Amygdala (tissue), 56 donors: ENCODE data around the gene PRR3.

ENCODE experiments used
- DNase-seq, 56 donors: peaks; one replicate each; lab custom pipeline; 2025; lab: John Stamatoyannopoulos, UW

PRR3 gene

DNA sequence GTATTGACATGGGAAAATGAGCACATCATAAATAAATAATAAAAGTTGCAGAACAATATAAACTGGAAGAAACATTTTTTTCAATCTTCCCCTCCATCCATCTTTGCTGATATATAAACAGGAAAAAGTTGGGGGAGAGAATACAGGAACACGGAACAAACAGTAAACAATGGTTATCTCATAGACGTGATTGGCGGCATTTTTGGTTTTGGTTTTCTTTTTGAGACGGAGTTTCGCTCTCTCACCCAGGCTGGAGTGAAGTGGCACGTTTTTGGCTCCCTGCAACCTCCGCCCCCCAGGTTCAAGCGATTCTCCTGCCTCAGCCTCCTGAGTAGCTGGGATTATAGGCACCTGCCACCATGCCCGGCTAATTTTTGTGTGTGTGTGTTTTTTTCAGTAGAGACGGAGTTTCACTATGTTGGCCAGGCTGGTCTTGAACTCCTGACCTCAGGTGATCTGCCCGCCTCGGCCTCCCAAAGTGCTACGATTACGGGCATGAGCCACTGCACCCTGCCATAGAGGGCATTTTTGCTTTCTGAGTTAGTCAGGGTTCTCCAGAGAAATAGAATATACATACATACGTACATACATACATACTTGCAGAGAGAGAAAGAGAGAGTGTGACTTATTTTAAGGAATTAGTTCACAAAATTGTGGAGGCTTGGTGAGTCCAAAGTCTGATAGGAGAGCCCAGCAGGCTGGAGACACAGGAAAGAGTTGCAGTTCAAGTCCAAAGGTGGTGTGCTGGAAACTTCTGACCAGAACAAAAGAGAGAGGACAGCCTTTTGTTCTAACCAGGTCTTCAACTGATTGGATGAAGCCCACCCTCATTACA is 23.4 kb upstream of the PRR3 start:
- DNase-seq: no peak

DNA sequence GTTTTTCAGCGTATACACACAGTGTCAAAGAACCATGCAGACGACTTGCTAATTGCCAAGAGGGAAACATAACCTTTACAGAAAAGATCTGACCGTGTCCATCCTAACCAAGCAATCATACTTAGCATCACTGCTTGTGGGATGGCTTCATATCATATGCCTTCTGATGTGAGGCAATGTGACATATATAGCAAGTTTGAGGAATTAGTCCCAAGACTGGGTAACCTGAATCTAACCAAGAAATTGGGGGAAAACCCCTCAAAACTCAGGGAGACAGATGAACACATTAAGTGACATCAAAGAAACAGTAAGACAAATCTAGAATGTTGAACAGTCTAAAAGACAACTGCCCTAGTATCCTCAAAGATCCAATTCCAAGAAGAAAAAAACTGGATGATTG is 19.2 kb upstream of the PRR3 start:
- no peak for DNase-seq

DNA sequence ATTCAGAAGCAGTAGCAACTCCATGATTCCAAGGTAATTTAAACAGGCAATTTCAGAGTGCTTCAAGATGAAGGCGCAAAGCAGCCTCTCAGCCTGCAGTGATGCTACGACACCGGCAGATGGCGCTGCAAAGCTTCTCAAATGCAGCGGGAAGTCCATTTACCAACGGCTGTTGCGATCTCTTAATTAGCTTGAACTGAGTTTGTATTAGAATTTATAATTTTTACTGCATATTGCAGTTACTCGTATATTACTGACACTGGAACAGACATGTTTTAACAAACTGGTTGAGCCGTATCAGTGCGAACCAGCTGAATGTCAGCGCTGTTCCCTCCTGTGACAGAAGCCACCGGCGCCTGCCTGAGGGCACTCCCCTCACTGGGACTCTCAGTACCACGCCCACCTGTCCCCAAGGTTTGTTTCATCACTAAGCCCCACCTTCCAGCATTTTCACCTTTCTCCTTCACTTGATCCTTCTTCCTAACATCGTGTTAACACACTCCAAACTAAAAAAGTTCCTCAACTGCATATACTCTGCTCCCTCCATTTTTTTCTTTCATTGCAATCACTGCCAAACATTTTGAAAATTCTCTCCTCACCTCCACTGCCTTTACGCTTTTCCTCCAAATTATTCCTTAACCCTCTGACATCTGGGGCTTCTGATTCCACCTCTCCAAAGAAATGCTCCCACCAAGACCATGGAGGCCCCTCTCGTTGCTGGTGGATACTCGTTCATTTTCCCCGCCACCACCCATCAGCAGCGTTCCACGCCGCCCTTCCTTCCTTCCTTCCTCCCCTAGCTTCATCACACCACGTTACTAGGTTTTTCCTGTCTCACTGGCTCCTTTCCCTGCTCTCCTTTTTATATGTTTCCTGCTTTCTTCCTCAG is 15.3 kb upstream of the PRR3 start:
- DNase-seq: peak in 49 of 56 donors; percentile 9 to 84 (median 44)

DNA sequence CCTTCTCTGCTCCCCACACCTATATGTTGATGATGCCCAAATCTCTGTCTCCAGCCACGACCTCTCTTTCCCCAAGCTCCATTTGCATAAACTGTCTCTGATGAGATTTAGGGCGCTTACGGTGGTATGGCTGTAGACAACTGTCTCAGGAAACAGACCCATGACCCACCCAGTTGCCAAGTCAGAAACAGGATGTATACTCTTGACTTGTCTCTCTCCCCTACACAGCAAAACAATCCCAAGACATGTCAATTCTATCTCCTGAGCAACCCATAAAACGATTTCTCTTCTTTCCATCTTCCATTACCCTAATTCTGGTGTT is 14.7 kb upstream of the PRR3 start:
- DNase-seq: no peak

DNA sequence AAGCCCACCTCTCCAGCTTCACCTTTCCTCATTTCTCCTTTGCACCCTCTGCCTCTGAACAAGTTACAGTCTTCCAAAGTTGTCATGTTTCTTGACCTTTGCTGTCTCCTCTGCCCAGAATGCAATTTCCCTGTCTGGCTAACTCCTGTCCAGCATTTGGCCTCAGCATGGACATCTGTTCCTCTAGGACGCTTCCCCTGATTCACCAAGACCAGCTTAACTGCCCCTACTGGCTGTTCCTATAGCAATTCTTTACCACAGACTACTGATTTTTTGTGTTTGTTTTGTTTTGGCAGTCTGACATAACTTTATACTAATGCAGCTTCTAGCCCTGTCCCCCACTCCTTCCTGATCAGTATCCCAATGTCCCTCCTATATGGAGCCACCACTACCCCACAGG is 14.2 kb upstream of the PRR3 start:
- DNase-seq: no peak

DNA sequence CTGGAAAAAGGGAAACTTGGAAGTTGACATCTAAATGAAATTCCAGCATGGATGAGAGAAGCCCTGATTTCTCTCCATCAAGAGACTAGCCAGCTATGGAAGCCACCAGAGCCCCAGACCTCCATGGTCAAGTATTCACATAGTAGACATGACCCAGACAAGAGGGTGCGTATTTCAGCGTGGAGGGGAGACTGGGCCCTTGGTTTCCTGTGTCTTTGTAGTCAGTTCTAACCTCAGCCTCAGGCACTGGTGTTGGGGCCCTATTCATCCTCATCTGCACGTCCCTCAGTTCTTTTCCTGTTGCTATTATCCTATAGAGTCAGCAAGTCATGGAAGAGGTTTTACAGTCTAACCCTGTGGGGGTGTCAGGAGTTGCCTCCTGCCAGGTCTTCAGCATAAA is 13.3 kb upstream of the PRR3 start:
- no peak for DNase-seq

DNA sequence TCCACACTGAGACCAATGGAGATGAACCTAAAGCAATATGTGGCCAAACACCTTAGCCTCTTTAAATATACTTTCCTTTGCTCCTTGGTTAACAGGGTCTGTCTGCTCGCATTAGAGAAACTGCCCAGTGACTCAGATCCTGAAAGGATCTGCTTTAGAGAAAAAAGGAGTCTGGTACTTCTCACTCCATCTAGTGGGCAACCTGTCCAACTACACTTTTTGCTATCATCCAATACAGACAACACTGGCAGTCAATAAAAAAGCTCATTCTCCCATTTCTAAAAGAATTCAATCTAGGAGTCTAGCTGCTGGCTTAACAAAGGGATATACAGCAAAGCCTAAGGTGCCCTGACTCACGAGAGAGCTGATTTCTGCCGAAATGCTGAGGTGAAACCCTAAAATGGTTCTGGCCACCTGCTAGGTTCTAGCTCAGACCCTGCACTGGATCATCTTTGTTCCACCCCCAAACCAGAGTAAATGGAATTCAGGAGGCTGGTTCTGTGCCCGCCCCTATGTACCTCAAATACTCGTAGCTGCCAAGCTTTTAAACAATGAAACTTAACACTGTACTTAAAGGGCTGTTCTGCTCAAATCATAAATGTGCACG is 12.3 kb upstream of the PRR3 start:
- peak in 8 of 56 donors; percentile 4 to 40 (median 19) for DNase-seq

DNA sequence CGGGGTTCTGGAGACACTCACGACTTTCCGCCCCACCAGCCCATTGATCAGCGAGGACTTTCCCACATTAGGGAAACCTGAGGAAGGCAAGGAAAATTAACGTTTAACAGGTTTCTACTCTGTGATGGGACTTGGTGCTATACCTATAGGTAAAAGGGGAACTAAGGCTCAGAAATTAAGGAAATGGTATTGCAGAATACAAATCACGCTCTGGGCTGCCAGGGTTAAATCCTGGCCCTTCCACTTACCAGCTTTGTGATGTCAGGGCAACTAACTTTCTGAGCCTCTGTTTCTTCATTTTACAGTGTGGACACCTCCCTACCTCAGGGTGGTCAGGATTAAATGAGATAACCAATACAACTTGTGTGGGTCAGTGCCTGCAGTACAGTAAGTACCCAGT is 9.6 kb upstream of the PRR3 start:
- DNase-seq: no peak

DNA sequence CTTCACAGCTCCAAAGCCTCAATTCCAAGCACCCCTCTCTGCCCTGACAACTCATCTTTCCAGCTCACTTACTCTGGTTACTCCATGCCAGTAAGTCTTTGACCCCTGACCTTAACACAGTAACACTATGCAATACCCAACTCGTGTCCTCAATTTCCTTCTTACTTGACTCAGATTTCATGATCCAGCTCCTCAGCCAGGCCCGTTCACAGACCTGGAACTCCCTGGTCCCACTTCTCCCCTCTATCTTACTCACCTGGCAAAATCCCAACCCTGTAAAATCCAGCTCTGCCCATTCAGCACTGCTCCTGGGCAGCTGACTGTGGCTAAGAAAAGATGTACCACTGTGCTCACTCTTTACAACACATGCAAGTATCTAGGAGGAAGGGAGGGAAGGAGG is 8.7 kb upstream of the PRR3 start:
- no peak for DNase-seq

DNA sequence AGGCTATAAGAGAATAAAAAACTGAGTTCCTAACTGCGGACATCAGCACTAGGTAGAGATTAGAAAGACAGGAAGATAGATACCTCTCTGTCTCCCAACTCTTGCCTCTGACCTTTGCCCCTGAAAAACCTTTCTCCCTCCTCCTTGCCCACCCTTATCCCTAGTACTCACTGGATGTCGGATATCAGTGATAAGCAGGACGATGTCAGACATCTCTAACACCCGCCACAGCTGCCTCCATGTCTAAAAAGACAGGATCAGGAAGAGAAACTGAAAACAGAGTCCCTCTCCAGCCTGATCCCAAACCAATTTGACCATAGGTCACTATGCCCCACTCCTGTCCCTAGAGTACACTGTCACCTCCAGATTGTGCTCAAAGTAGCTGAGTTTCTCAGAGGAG is 2.7 kb upstream of the PRR3 start:
- DNase-seq: no peak

DNA sequence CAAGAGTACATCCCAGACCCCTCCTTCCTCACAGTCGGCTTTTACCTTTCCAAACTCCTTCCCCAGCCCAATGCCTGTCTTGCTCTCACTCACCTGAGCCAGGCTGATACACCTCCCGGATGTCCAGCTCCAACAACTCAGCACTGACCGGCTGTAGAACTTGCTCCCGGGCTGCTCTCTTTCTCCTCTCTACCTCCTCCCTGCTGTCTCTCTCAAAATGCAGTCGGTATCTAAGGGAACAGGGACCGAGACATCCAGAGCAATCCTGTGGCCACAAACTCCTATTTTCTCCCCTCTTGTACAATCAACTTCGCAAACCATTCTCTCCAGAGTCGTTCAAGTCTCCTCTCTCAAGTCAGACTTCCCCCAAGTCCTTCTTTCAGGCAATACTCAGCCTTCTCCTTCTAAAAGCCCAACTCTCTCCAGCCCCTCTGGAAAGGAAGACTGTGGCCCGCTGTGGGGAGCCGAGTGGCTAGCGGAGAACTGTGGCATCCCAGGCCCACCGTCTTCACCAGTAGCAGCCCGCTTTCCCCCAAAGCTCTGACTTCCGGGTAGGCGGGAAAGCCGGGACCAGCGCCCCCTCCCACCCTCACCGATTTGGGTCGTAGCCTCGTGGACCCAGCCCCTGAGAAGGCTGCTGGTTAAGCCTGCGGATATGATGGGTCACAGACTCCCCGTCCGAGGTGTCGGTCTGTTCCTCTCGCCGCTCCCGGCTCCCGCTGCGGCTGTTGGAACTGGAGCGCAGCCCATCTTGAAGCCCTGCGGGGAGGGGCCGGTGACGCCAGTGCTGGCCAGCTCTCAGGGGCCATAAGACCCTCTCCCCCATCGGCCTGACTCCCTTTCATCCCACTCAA is 1.9 kb upstream of the PRR3 start:
- DNase-seq: peak in 35 of 56 donors; percentile 3 to 78 (median 53)

DNA sequence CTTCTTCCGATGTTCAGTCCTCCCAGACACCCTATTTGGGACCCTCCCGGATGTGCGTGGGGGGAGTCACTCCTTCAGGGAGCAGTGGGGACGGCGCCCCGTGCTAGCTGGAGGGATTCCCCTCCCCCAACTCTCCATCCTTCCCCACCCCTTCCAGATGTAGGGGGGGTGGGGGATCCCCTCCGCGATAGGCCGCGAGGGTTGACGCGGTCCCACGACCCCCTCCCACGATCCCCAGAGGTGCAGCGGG is 1.4 kb upstream of the PRR3 start:
- DNase-seq: peak in 17 of 56 donors; percentile 3 to 86 (median 62)

DNA sequence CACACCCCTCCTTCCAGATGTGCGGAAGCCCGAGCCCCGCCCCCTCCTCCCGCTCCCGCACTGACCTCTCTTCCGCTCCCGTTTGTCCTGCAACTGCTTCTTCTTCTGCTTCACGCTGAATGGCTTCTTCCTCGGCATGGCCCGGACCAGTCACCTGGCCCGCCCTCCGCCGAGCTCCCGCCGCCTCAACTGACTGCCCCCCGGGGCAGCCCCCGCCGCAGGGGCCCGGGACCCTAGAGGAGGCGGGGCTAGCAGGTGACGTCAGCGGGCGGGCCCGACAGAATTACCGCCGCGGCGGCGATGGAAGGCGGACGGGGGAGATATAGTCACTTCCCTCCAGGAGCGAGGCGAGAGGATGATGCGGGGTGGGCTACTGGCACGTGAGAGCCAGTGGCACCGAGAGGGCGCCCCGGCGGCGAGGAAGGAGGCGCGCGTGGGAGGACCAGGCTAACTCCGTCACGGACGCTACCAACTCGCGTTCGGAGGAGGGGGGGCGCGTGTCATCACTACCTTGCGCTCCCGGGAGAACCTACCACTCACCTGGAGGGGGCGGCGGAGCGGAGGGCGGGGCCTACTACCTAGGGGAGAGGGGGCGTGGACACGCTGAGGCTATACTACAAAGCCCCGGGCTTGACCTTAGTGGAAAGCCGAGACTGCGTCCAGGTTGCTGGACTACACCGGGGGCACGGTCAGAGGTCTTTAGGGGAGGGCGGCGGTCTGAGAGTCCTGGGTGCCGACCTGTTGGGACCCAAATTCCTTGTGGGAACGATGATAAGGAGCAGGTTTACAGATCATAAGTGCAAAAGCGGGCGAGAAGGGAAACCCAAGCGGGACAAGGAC is 809 bp upstream of the PRR3 start, which contains the start of gene GNL1:
GNL1 (minus strand) TSS at position 424 of the 840 bp plus-strand sequence; CDS start at position 138, 286 bp downstream.
- peak; percentile 33 to 96 (median 84) for DNase-seq

DNA sequence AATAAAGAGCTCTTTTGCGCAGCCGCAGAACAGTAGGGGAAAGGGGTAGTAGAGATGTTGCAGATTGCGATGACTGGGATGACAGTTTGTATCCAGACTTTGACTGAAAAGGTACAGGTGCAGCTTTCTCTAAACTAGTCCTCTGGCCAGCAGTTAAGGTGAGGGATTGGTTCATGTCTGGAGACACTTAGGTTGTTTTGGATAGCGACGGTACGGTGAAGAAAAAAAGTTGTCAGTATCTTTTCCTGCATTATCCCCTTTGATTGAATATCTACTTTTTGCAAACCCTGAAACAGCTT is 537 bp downstream of the PRR3 start:
- DNase-seq: peak in 1 of 56 donors; percentile 5

DNA sequence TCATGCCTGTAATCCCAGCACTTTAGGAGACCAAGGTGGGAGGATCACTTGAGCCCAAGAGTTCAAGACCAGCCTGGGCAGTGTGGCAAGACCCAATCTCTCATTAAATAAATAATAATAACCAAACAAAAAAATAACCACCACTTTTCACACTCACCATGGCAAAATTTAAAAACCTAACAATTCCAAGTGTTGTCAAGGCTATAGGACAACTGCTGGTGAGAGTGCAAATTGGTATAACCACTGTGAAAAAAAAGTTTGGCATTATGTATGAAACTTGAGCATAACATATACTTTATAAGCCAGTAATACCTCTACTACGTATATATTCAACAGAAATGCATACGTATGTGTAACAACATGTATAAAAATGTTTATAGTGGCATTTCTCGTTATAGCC is 3.8 kb downstream of the PRR3 start:
- DNase-seq: no peak

DNA sequence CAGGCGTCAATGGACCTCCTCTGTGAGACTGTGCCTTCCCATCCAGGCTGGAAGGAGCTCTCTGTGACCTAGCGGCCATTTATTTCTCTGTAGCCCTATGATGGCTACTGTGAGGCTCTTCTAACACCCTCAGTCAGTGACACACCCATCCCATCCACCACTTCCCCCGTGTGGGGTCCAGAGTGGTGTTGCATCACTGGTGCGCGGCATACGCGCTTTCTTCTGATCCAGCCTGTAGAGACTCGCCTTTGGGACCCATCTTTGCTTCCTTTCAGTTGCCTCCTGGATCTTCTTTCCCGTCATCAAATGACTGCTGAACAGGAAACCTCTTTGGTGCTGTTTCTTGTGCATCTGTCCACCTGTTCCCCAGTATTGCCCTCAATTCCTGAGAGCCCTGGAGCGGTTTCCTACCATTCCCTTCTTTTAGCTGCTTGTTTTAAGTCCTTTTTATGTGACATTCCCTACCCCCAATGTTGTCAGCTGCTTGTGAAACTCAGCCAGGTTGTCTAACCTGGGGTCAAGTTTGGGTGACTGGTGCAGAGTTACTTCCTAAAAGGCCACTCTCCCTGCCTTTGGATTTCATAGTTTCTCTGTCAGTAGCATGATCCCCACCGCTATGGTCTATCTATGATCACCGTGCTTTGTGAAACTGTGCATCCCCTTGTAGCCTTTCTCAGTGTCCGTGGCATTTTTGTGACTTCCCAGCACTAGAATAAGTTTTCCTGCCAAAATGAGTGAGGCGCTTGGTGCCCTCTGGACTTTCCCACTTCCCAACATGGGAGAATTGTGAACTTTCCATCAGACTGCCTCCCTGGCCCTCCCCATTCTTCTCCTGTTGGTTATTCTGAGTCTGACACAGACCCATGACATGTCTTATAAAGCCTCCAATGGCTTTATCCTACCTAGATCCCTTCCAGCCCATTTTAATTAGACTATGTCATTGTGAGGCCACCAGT is 5.7 kb downstream of the PRR3 start:
- DNase-seq: no peak

DNA sequence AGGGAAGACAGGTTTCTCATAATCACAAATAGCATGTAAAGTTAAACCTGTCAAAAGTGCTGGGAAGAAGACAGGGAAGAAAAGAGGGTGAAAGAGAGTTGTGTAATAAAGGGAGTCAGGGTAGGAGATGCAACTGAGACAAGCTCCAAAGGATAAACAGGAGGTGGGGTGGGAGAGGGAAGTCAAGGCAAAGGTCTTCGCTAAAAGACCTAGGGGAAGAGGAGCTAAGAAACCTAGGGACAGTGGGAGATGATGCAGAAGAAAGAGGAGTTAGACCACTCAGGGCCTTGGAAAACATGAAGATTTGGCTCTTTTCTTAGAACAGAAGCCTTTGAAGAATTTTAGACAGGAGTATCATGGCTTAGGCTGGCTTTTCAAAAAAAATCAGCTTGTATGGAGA is 7.0 kb downstream of the PRR3 start:
- DNase-seq: no peak

DNA sequence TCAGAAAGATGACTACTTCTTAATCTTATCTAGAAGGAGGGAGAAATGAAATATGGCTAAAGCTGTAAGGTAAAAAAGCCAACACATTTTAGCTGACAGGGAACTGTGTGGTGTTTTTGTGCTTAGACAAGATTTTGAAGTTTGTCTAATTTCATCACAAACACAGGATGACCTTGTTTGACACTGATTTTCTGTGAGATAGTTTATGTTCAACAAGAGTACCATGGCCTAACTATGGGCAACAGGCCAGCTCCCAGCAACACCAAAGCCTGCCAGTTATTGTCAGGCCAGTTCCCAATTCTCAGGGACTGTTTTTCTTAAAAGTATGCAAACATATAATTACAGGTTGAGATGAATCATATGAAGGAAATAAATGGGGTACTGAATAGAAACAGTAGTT is 8.7 kb downstream of the PRR3 start:
- no peak for DNase-seq

DNA sequence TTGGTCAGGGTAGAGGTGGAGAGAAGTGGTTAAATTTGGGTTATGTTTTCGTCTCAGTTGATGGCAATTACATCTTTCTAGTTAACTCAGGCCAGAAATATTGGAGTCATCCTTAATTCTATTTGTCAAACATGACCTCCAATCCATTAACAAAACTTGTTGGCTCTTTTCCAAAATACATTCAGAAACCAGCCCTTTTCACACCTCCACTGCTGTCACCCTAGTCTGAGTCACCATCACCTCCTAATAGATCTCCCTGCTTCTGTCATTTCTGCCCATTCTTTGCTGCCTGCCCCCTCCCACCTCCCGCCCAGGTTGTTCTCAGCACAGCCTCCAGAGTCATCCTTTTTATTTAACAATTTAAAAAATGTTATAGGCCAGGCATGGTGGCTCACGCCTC is 11.2 kb downstream of the PRR3 start:
- peak in 3 of 56 donors; percentile 0 to 7 (median 5) for DNase-seq
